B cell (primary cell): ENCODE results near the gene CTNNA1. TPM values are rescaled to one million over a fixed set of nuclear protein-coding genes. Genes with fewer than 3 reads are reported as not detected.

ENCODE experiments used
- ATAC-seq: fragments of 200-7000 bp; cut with Tn5 transposase; one replicate; pipeline ENCODE4 v1.10.0; 2021; ENCODE audit warnings: low read depth, mild to moderate bottlenecking, moderate number of reproducible peaks, moderate library complexity
- CTCF ChIA-PET: fragments of 350-600 bp; sonication (Branson Sonifier 250); formaldehyde crosslinking; loops from one replicate; lab custom pipeline; 2021; ENCODE audit warnings: antibody characterized with exemption, inconsistent platforms; lab: Charles Lee
- POLR2A ChIA-PET: fragments of 350-600 bp; sonication (Branson Sonifier 250); formaldehyde crosslinking; loops from one replicate; lab custom pipeline; 2021; ENCODE audit warnings: antibody characterized with exemption; lab: Charles Lee
- DNase-seq: peaks from one replicate; pipeline ENCODE4 v3.0.0; 2013
- H2AFZ ChIP-seq: 2 replicates; pipeline ENCODE4 v1.6.1; 2012; ENCODE audit warnings: mild to moderate bottlenecking, low read depth, low read length; ENCODE audit not compliant: insufficient read depth, poor library complexity, severe bottlenecking
- H3K27ac ChIP-seq, 2 donors: 1 replicate in 1 of 2; 2 replicates in 1 of 2; pipeline ENCODE4 v1.5.1; 2012 to 2013; ENCODE audit warnings: low read length in 2 of 2, mild to moderate bottlenecking in 2 of 2, moderate library complexity in 1 of 2
- H3K27me3 ChIP-seq, 4 experiments: fragments of 200-600 bp in 1 of 4; sonication (generic) in 1 of 4; replicated peaks in 1 of 4; 1 replicate in 2 of 4; 2 replicates in 2 of 4; pipeline versions ENCODE4 v1.6.1 to v1.7.0; 2013 to 2016; ENCODE audit warnings: low read length in 3 of 4, mild to moderate bottlenecking in 2 of 4, mixed read lengths in 1 of 4, moderate library complexity in 1 of 4; ENCODE audit not compliant: insufficient read depth in 4 of 4, control insufficient read depth in 3 of 4; ENCODE audit errors: control extremely low read depth in 1 of 4
- H3K36me3 ChIP-seq, 2 experiments: replicated peaks in 1 of 2; 1 replicate in 1 of 2; 2 replicates in 1 of 2; pipeline versions ENCODE4 v1.6.1 to v1.7.1; 2013; ENCODE audit warnings: low read length in 1 of 2; ENCODE audit not compliant: insufficient read depth in 2 of 2, control insufficient read depth in 1 of 2; ENCODE audit errors: control extremely low read depth in 1 of 2, extremely low read depth in 1 of 2
- H3K4me1 ChIP-seq, 2 donors: fragments of 200-600 bp in 1 of 2; sonication (generic) in 1 of 2; 1 replicate in 1 of 2; 2 replicates in 1 of 2; pipeline versions ENCODE4 v1.5.1 to v1.6.1; 2013 to 2017; ENCODE audit warnings: low read length in 2 of 2; ENCODE audit not compliant: control insufficient read depth in 2 of 2, insufficient read depth in 2 of 2
- H3K4me2 ChIP-seq: replicated peaks from 2 replicates; pipeline ENCODE3; 2012; ENCODE audit warnings: mild to moderate bottlenecking, low read depth, low read length; ENCODE audit not compliant: poor library complexity, severe bottlenecking
- H3K4me3 ChIP-seq, 5 experiments: fragments of 200-600 bp in 1 of 5; sonication (generic) in 1 of 5; 1 replicate in 3 of 5; 2 replicates in 2 of 5; pipeline versions ENCODE4 v1.5.1 to v1.7.0; 2011 to 2016; ENCODE audit warnings: low read length in 4 of 5, mild to moderate bottlenecking in 4 of 5, low read depth in 2 of 5, control low read depth in 1 of 5, moderate library complexity in 1 of 5; ENCODE audit not compliant: insufficient read depth in 1 of 5; ENCODE audit errors: control extremely low read depth in 1 of 5, extremely low read depth in 1 of 5
- H3K79me2 ChIP-seq: fragments of 200-600 bp; sonication (generic); one replicate; pipeline ENCODE4 v1.6.0; 2016; ENCODE audit warnings: low read length; ENCODE audit not compliant: control insufficient read depth, insufficient read depth
- H3K9ac ChIP-seq: fragments of 200-600 bp; sonication (generic); 2 replicates; pipeline ENCODE4 v1.6.1; 2017; ENCODE audit warnings: mild to moderate bottlenecking, low read length, moderate library complexity
- H3K9me3 ChIP-seq, 3 donors: one replicate each; pipeline versions ENCODE4 v1.6.1 to v1.7.1; 2013; ENCODE audit warnings: low read length in 2 of 3; ENCODE audit not compliant: control insufficient read depth in 2 of 3, insufficient read depth in 1 of 3; ENCODE audit errors: control extremely low read depth in 1 of 3
- H4K20me1 ChIP-seq: 2 replicates; pipeline ENCODE4 v1.6.0; 2012; ENCODE audit warnings: mild to moderate bottlenecking, low read length; ENCODE audit not compliant: insufficient read depth, control insufficient read depth, poor library complexity, severe bottlenecking
- H3K27ac Mint-ChIP-seq: one replicate; pipeline ENCODE4 v1.8.0; 2021; ENCODE audit warnings: mixed read lengths
- H3K27me3 Mint-ChIP-seq: one replicate; pipeline ENCODE4 v1.8.0; 2021; ENCODE audit warnings: mixed read lengths
- H3K4me1 Mint-ChIP-seq: one replicate; pipeline ENCODE4 v1.8.0; 2021; ENCODE audit warnings: mixed read lengths
- H3K4me3 Mint-ChIP-seq: one replicate; pipeline ENCODE4 v1.8.0; 2021; ENCODE audit warnings: mixed read lengths
- H3K9me3 Mint-ChIP-seq: one replicate; pipeline ENCODE4 v1.8.0; 2022; ENCODE audit warnings: mixed read lengths; ENCODE audit not compliant: insufficient read depth
- EZH2 ChIP-seq: IDR thresholded peaks from 2 replicates; pipeline ENCODE4 v1.6.1; 2012; ENCODE audit warnings: borderline replicate concordance, low read depth, mild to moderate bottlenecking, moderate library complexity, low read length; ENCODE audit not compliant: insufficient read depth, poor library complexity, severe bottlenecking
- WGBS: methylation state at CpG from one replicate; pipeline ENCODE4 v1.1.5; 2013; ENCODE audit warnings: missing lambda C conversion rate; ENCODE audit not compliant: insufficient coverage; 5-methylcytosine and 5-hydroxymethylcytosine counted together
- intact Hi-C: fragments of 100-400 bp; cut with micrococcal nuclease; formaldehyde crosslinking; loops from one replicate; pipeline ENCODE4 v1.10.0; 2022
- polyA plus RNA-seq: library from polyadenylated mRNA; depleted of rRNA; stranded (reverse); fragments of >200 nt; gene quantifications from 2 replicates; pipeline ENCODE4 v1.2.3, GENCODE V29; 2012
- total RNA-seq, 2 donors: library from RNA; stranded (reverse); fragments of 120-200 nt in 1 of 2; gene quantifications; 1 replicate in 1 of 2; 2 replicates in 1 of 2; pipeline versions ENCODE4 v1.2.3 to v1.2.4, GENCODE V29; 2013 to 2022
- TF ChIP-seq, protein P1 (sequence below): fragments of 200-600 bp; IDR thresholded peaks from one replicate; pipeline ENCODE4 v1.8.0; 2022; ENCODE audit warnings: antibody characterized with exemption, mild to moderate bottlenecking

The CTNNA1 gene
- total and polyA plus RNA-seq, 2 donors (not counting 1 experiment from before 2014, with no cell fraction given): 22.7 to 96.0 TPM

DNA sequence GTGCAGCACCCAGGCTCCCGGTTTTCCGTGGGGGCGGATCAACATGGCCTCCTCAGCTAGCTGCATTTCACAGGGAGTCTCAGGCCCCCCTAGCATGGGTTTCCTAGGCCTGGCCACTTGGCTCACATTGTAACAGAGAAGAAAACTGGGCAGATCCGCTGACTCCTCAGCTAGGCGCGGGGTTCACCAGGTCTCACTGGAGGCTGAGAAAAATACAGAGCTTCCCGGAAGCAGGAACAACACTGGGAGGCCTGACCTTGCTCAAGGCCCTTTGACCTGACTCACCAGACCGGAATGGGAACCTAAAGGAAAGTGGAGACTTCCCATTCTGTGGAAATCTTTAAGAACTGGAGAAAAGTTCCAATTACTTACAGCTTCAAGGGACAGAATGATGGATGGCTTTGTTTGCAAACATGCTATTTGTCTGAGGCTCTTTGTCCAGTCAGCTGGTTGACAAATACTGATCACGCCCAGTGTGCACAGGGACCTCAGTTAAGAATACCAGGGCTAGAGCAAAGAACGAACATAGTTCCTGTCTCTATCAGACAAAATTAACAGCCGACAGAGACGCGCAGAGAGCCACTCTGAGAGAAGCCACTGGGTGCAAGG, 210.6 kb downstream of the CTNNA1 start:
- CTCF ChIA-PET: no interaction called here
- H3K9ac ChIP-seq: no peak overlapping the region
- intact Hi-C loops: no loop called here
- POLR2A ChIA-PET: no interaction called here
- no peak for TF ChIP-seq EZH2
- TF ChIP-seq, protein P1, sequence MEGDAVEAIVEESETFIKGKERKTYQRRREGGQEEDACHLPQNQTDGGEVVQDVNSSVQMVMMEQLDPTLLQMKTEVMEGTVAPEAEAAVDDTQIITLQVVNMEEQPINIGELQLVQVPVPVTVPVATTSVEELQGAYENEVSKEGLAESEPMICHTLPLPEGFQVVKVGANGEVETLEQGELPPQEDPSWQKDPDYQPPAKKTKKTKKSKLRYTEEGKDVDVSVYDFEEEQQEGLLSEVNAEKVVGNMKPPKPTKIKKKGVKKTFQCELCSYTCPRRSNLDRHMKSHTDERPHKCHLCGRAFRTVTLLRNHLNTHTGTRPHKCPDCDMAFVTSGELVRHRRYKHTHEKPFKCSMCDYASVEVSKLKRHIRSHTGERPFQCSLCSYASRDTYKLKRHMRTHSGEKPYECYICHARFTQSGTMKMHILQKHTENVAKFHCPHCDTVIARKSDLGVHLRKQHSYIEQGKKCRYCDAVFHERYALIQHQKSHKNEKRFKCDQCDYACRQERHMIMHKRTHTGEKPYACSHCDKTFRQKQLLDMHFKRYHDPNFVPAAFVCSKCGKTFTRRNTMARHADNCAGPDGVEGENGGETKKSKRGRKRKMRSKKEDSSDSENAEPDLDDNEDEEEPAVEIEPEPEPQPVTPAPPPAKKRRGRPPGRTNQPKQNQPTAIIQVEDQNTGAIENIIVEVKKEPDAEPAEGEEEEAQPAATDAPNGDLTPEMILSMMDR: no peak
- DNase-seq: no peak
- Mint-ChIP-seq H3K4me1 (no peaks in the 10 kb centered on the region), H3K4me3 (no peak overlapping the region), H3K27ac (no peak overlapping the region), H3K9me3 (no peaks in the 10 kb centered on the region), H3K27me3 (no peaks in the 10 kb centered on the region)
- no peak overlapping the region for H2AFZ ChIP-seq
- no peaks in the 10 kb centered on the region for H3K79me2 ChIP-seq
- H3K4me1 ChIP-seq: no peaks in the 10 kb centered on the region
- no peak overlapping the region for H3K27ac ChIP-seq
- no peak overlapping the region for H3K4me2 ChIP-seq
- H3K4me3 ChIP-seq: no peak overlapping the region
- no peaks in the 10 kb centered on the region for H3K27me3 ChIP-seq
- H3K9me3 ChIP-seq: no peaks in the 10 kb centered on the region
- H3K36me3 ChIP-seq: no peaks in the 10 kb centered on the region
- H4K20me1 ChIP-seq: no peaks in the 10 kb centered on the region
- no peak for ATAC-seq
- WGBS: 95% methylated on average over 10 of the region's 13 CpGs

- H3K27me3 ChIP-seq: no peaks in the 10 kb centered on the region
- no peak overlapping the region for H2AFZ ChIP-seq
- H3K27ac ChIP-seq: no peak overlapping the region
- no peak for DNase-seq
- POLR2A ChIA-PET: no interaction called here
- Mint-ChIP-seq H3K4me3 (no peak overlapping the region), H3K9me3 (no peaks in the 10 kb centered on the region), H3K27me3 (no peaks in the 10 kb centered on the region), H3K27ac (no peak overlapping the region), H3K4me1 (no peaks in the 10 kb centered on the region)
- H4K20me1 ChIP-seq: no peaks in the 10 kb centered on the region
- no peaks in the 10 kb centered on the region for H3K36me3 ChIP-seq
- no peak for ATAC-seq
- WGBS: 90% methylated on average over 6 of the region's 7 CpGs
- no peak overlapping the region for H3K9ac ChIP-seq
- no peaks in the 10 kb centered on the region for H3K9me3 ChIP-seq
- CTCF ChIA-PET: no interaction called here
- TF ChIP-seq EZH2: no peak
- TF ChIP-seq, protein P1: no peak
- H3K4me3 ChIP-seq: no peak overlapping the region
- no peak overlapping the region for H3K4me2 ChIP-seq
- no peaks in the 10 kb centered on the region for H3K4me1 ChIP-seq
- no peaks in the 10 kb centered on the region for H3K79me2 ChIP-seq
- intact Hi-C loops: no loop called here
Measured at GRCh38 chr5:138964647-138965201, 211.5 kb downstream of the CTNNA1 start.
